AG10803 (cell line): Measurements from ENCODE around the gene TTLL5.
A peak's percentile ranks its signal among the peaks of the same experiment; 100 is the strongest.

Source experiments
- DNase-seq: peaks from one replicate; pipeline ENCODE4 v3.0.0; 2010; ENCODE audit warnings: low read depth
- H3K4me3 ChIP-seq: 2 replicates; pipeline ENCODE4 v1.5.1; 2011; ENCODE audit warnings: mild to moderate bottlenecking, low read length, control low read depth
- TF ChIP-seq, protein P1 (sequence below): conservative IDR thresholded peaks from 2 replicates; pipeline ENCODE4 v1.5.1; 2011; ENCODE audit warnings: mild to moderate bottlenecking, low read length, control low read depth, inconsistent platforms

Gene TTLL5

DNA sequence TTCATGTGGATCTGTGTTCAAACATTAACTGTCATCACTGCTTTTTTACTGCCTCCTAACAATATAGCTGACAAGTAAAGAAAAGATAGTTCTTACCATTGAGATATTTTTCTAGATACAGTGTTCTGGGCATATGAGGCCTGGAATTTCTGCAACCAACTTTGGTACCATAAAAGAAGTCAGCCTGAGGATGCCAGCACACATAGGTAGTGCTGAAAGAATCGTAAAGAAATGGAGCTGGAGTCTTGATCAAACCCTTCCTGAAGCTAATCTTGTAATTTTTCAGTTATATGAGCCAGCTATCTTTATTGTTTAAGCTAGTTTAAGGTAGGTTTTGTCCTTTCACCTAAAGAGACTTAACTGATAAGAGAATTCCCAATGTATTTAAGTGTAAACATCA is 11.7 kb upstream of the TTLL5 start:
- TF ChIP-seq, protein P1, sequence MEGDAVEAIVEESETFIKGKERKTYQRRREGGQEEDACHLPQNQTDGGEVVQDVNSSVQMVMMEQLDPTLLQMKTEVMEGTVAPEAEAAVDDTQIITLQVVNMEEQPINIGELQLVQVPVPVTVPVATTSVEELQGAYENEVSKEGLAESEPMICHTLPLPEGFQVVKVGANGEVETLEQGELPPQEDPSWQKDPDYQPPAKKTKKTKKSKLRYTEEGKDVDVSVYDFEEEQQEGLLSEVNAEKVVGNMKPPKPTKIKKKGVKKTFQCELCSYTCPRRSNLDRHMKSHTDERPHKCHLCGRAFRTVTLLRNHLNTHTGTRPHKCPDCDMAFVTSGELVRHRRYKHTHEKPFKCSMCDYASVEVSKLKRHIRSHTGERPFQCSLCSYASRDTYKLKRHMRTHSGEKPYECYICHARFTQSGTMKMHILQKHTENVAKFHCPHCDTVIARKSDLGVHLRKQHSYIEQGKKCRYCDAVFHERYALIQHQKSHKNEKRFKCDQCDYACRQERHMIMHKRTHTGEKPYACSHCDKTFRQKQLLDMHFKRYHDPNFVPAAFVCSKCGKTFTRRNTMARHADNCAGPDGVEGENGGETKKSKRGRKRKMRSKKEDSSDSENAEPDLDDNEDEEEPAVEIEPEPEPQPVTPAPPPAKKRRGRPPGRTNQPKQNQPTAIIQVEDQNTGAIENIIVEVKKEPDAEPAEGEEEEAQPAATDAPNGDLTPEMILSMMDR, result no peak
- no peak for DNase-seq
- H3K4me3 ChIP-seq, result no peak overlapping the region

DNA sequence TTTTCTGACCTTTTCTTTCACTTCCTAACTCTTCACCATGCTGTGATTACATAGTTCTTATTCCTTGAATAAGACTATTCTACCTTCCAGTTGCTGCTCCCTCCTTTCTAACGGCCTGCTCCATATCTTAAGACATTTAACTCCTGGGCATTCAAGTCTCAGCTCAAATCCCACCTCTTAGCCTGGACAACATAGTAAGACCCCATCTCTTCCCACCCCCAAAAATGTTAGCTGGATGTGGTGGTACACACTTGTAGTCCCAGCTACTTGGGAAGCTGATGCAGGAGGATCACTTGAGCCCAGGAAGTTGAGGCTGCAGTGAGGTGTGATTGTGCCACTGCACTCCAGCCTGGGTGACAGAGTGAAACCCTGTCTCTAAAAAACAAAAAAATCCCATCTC is 11.3 kb upstream of the TTLL5 start:
- TF ChIP-seq, protein P1, result no peak
- DNase-seq, result no peak
- H3K4me3 ChIP-seq, result no peak overlapping the region

DNA sequence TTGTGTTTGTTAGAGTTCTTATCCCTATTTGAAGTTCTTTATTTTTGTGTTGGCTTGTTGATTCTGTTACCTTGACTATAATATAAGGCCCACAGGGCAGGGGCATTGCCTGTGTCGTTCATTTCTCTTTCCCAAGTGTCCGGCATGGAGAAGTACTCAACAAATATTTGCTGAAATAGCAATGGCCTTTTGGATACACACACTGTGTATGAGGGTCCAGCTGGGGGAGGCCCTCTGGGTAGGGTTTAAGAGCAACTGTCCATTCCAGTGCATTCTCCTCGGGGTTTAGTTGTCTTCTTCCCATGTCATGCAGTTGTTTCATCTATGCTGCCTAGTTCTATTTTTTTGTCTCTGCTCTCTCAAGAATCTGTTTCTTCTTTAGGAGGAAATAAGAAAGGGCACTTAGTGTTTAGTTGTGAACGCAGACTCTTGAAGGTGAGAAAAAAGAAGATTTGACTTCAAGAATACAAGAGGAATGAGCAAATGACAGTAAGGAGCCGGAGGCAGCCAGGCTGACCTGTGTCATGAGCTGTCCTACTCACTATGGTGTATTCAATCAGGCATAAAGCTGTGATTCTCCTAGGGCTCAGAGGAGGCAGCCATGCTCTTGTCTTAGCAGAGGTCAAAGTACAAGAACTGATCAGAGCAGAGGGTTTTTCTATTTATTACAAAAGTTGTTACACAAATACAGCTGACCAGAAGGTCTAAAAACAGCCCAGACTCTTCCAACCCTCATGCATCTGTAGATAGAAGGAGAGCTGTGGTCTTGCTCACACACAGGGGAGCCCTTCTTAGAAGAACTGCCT is 10.6 kb upstream of the TTLL5 start:
- TF ChIP-seq, protein P1, result no peak
- no peak overlapping the region for H3K4me3 ChIP-seq

DNA sequence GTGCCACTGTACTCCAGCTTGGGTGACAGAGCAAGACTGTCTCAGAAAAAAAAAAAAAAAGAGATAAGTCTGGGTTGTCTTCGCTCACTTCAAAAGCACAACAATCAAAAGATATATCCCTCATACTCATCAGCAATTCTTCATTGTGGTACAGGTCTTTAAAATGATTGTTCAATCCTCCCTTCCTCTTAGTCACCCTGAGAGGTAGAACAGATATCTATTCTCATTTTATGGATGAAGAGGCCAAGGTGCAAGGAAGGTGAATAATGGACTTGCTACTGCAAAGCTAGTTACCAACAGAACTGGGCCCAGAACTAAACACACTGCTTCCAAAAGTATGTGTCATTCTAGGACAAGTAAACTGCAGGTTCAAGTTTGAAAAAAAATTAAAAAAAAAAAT is 7.5 kb upstream of the TTLL5 start:
- H3K4me3 ChIP-seq, result no peak overlapping the region
- TF ChIP-seq, protein P1, result no peak
- no peak for DNase-seq

More for the DNA sequence above, 10.6 kb upstream of the TTLL5 start:
- no peak for DNase-seq

DNA sequence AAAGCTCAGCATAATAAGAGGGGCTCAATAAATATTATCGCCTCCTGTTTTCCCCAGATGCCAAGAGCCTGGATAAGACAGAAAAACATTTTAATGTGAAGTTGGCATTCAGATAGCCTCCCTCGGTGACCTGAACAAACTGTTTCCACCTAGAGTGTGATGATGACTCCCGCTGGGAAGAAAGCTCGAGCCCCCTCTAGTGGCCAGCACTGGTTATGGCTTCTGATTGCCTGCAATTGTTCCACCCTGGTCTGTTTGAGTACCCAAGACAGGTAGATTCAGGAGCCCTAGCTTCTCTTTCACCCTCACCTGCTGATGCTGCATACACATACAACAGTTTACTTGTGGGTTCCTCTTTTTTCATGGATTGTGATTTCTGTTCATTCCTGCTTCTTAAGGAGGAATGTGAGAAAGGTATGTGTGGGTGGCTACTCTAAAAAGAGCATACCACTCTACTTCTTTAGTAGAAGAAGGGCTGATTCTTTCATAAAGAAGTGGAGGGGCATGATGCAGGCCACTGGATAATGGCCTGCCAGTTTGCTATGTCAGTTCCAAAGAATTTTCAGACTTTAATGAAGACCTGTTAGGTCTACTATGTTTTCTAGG is 6.8 kb upstream of the TTLL5 start:
- H3K4me3 ChIP-seq, result no peak overlapping the region
- TF ChIP-seq, protein P1, result peak; percentile 99
- peak; percentile 43 for DNase-seq

DNA sequence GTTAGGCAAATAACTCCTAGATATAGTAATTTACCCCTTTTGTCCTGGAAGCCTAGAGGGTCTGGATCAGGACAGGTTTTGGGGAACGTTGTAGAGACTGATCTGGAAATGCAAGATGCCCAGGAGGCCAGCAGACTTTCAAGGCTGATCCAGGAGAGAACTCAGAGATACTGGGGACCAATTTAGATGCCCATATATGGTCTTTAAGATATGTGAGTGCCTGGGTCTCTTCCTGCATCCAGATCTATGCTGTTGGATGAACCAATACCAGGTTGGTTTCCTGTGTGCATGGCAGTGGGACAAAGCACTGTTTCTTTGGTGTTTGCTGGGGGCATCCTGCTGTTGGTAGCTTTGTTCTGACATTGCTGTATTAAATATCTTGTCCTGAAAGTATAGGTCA is 5.8 kb upstream of the TTLL5 start:
- H3K4me3 ChIP-seq, result no peak overlapping the region
- TF ChIP-seq, protein P1, result no peak
- no peak for DNase-seq

DNA sequence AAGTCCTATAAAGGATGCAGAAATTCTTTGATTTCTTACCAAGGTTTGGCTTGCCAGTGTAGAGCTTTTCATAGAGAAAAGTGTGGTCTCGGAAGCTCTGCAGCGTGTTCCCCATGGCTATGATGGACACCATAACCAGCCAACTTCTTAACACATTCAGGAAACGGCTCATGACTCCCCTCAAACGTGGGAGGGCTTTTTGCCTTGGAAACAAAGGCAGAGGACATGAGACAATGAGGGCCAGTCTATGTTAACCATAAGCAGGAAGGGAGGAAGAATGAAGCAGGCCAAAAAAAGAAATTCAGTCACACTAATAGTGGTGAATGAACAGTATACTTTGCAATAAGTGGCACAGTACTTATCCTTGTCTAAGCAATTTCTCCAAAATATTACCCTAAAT is 3.7 kb upstream of the TTLL5 start:
- H3K4me3 ChIP-seq, result no peak overlapping the region
- TF ChIP-seq, protein P1, result no peak
- no peak for DNase-seq
